Fibroblast of pulmonary artery (primary cell): ENCODE data around the gene FOXN1.

Experiments
- DNase-seq: peaks from one replicate; pipeline ENCODE4 v3.0.0-alpha.2; 2010; ENCODE audit warnings: low read depth
- H3K4me3 ChIP-seq: replicated peaks from 2 replicates; pipeline ENCODE4 v1.5.1; 2011; ENCODE audit warnings: low read depth, mild to moderate bottlenecking, control low read depth, low read length, moderate library complexity
- TF ChIP-seq, protein P1 (sequence below): IDR thresholded peaks from 2 replicates; pipeline ENCODE4 v1.5.1; 2011; ENCODE audit warnings: mild to moderate bottlenecking, control low read depth, low read length, inconsistent platforms; ENCODE audit errors: missing control alignments

FOXN1 gene

GRCh38 chr17:28468781-28469180, 37.4 kb upstream of the FOXN1 start:
- H3K4me3 ChIP-seq: no peak overlapping the region
- DNase-seq: no peak
- TF ChIP-seq, protein P1, sequence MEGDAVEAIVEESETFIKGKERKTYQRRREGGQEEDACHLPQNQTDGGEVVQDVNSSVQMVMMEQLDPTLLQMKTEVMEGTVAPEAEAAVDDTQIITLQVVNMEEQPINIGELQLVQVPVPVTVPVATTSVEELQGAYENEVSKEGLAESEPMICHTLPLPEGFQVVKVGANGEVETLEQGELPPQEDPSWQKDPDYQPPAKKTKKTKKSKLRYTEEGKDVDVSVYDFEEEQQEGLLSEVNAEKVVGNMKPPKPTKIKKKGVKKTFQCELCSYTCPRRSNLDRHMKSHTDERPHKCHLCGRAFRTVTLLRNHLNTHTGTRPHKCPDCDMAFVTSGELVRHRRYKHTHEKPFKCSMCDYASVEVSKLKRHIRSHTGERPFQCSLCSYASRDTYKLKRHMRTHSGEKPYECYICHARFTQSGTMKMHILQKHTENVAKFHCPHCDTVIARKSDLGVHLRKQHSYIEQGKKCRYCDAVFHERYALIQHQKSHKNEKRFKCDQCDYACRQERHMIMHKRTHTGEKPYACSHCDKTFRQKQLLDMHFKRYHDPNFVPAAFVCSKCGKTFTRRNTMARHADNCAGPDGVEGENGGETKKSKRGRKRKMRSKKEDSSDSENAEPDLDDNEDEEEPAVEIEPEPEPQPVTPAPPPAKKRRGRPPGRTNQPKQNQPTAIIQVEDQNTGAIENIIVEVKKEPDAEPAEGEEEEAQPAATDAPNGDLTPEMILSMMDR: no peak

- DNase-seq: no peak
- no peak overlapping the region for H3K4me3 ChIP-seq
- TF ChIP-seq, protein P1: no peak
These were observed 36.8 kb upstream of the FOXN1 start for GRCh38 chr17:28469376-28469775.

DNA sequence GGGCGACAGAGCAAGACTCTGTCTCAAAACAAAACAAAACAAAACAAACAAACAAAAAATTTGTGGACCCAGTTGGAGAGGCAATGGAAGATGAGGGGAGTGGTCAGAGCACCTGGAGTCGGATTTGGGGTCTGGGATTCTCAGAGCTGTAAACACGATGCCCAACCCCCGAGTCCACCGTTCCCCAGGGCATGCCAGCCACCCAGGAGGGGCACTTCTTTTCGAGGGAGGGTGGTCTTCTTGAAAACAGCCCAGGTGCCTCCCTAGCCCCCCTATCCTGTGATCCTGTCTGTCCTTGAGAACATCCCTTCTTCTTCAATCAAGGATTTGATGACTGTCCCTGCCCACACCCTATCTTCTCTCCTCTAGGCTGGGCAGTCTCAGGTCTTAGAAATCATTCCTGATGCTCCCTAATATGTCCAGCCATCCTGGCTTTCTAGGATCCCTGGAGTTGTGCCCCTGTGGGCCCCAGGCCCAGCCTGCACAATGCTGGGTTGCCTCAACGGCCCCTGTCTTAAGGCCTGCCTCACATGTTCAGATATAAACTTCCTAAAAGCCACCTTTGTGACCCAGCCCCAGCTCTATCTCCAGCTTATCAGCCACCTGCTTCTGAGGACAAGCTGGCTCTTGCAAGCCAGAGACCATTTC, 35.8 kb upstream of the FOXN1 start:
- DNase-seq: no peak
- TF ChIP-seq, protein P1: no peak
- H3K4me3 ChIP-seq: no peak overlapping the region

DNA sequence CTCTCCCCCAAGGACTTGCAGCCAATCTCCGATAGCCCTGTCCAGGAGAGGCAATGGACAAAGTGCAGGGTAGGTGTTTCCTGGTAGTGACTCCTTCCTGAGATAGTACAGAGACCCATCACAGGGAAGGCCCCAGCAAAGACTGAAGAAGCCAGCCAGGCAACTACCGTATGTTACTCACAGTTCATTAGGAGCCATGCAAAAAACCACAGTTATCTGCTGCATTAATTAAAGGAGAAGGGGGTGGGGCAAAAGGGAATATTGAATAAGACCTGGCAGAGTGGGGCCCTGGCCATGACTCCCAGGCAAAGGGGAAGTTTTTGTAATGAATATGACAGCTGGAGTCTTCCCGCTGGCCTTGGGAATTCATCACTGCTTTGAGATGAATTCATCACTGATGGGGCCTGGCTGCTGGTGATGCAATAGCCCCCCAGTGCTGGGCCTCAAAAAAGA, 35.2 kb upstream of the FOXN1 start:
- TF ChIP-seq, protein P1: no peak
- DNase-seq: no peak
- no peak overlapping the region for H3K4me3 ChIP-seq

DNA sequence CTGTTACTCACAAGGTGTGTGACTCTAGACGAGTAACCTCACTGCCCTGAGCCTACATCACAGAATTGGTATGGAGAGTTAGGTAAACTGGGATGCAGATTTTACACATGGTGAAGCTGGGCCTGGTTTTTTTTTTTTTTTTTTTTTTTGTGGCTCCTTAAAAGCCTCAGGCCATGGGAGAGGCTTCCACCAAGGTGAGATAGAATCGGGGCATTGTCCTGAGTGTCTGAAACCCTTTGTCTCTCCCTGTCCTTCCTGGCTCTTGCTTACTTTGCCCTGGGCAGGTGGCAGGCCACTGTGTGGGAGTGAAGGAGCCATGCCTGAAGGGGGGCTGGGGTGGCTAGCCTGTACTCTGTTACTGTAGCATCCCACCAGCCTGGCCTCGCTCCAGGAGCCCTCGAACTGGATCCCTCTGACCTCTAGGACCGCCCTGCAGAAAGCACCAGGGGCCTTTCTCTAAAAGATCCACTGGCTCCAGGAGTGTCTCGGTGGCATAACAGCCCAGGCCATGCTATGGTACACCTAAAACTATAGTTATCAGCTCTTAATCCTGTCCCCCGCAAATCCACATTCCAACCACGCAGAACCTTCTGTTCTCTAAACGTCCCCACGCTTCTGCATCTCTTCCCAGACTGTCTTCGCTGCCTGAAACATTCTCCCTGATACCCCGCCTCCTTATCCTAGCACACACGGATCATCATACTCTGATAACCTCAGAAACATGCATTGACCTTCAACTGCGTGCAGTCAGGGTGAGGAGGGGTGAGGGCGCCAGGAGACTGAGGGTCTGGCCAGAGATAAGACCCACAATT, 34.4 kb upstream of the FOXN1 start:
- DNase-seq: no peak
- TF ChIP-seq, protein P1: no peak
- H3K4me3 ChIP-seq: no peak overlapping the region

- no peak for DNase-seq
- TF ChIP-seq, protein P1: no peak
- no peak overlapping the region for H3K4me3 ChIP-seq
These were observed 33.2 kb upstream of the FOXN1 start for GRCh38 chr17:28472871-28473497.
